VCaP (cell line): ENCODE measurements around the gene DOCK4.

Source experiments
- H3K27ac ChIP-seq: fragments of 450-650 bp; 2 replicates; pipeline ENCODE4 v1.5.1; 2017
- CTCF ChIP-seq: fragments of 450-650 bp; conservative IDR thresholded peaks from 2 replicates; pipeline ENCODE4 v1.5.1; 2017; ENCODE audit warnings: mild to moderate bottlenecking, moderate library complexity

The DOCK4 gene

GRCh38 chr7:112064627-112065385 lies 141.4 kb downstream of the DOCK4 start:
- no peak for TF ChIP-seq CTCF

GRCh38 chr7:112063974-112064373 lies 142.2 kb downstream of the DOCK4 start:
- H3K27ac ChIP-seq, result no peak overlapping the region
- TF ChIP-seq CTCF, result no peak

More at GRCh38 chr7:112064627-112065385, 141.4 kb downstream of the DOCK4 start:
- no peak overlapping the region for H3K27ac ChIP-seq

- no peak overlapping the region for H3K27ac ChIP-seq
- TF ChIP-seq CTCF, result no peak
These were observed 145.1 kb downstream of the DOCK4 start for GRCh38 chr7:112061051-112061450.

- no peak for TF ChIP-seq CTCF
- no peak overlapping the region for H3K27ac ChIP-seq
These were observed 145.6 kb downstream of the DOCK4 start for GRCh38 chr7:112060625-112061024.

- no peak for TF ChIP-seq CTCF
- no peak overlapping the region for H3K27ac ChIP-seq
These were observed 146.5 kb downstream of the DOCK4 start for GRCh38 chr7:112059675-112060074.

- TF ChIP-seq CTCF, result no peak
- H3K27ac ChIP-seq, result no peak overlapping the region
These were observed 147.5 kb downstream of the DOCK4 start for GRCh38 chr7:112058686-112059085.

- H3K27ac ChIP-seq, result no peak overlapping the region
- TF ChIP-seq CTCF, result no peak
These were observed 149.8 kb downstream of the DOCK4 start for GRCh38 chr7:112056409-112056808.
